ENCODE measurements around the gene BEAN1.
"Not testable (repeated sequence)": the region's sequence is repeated elsewhere in the genome, so short reads cannot be mapped to it uniquely, and the experiment has no call there.

Gene BEAN1

GRCh38 chr16:66489385-66489784, 62.3 kb downstream of the BEAN1 start:
- Histone ChIP-seq H3K36me3 (ENCODE audit: control insufficient read depth, insufficient read depth, low read length) (no peaks in the 10 kb centered on the region), H3K27ac (ENCODE audit: low read depth, low read length) (no peak overlapping the region), H3K27me3 (ENCODE audit: control insufficient read depth, insufficient read depth, low read length) (no peaks in the 10 kb centered on the region), H3K4me1 (ENCODE audit: control insufficient read depth, insufficient read depth, low read length) (no peaks in the 10 kb centered on the region), H3K9ac (ENCODE audit: low read length) (no peak overlapping the region), H3K9me3 (ENCODE audit: control insufficient read depth, insufficient read depth, low read depth, low read length) (peaks cover 8% of the 10 kb centered on the region), H3K4me3 (ENCODE audit: low read depth, low read length) (no peak overlapping the region)

GRCh38 chr16:66489818-66490217, 62.7 kb downstream of the BEAN1 start:
- Histone ChIP-seq H3K9me3 (ENCODE audit: control insufficient read depth, insufficient read depth, low read depth, low read length) (peaks cover 10% of the 10 kb centered on the region), H3K4me3 (ENCODE audit: low read depth, low read length) (no peak overlapping the region), H3K9ac (ENCODE audit: low read length) (no peak overlapping the region), H3K27ac (ENCODE audit: low read depth, low read length) (no peak overlapping the region), H3K4me1 (ENCODE audit: control insufficient read depth, insufficient read depth, low read length) (no peaks in the 10 kb centered on the region), H3K27me3 (ENCODE audit: control insufficient read depth, insufficient read depth, low read length) (no peaks in the 10 kb centered on the region), H3K36me3 (ENCODE audit: control insufficient read depth, insufficient read depth, low read length) (no peaks in the 10 kb centered on the region)

GRCh38 chr16:66490774-66491715, 64.0 kb downstream of the BEAN1 start:
- no peaks in the 10 kb centered on the region for H3K4me1 ChIP-seq (ENCODE audit: control insufficient read depth, insufficient read depth, low read length)
- no peaks in the 10 kb centered on the region for H3K36me3 ChIP-seq (ENCODE audit: control insufficient read depth, insufficient read depth, low read length)

GRCh38 chr16:66491716-66492064, 64.6 kb downstream of the BEAN1 start:
- H3K9me3 ChIP-seq (ENCODE audit: control insufficient read depth, insufficient read depth, low read depth, low read length): peaks cover 17% of the 10 kb centered on the region
- no peak overlapping the region for H3K9ac ChIP-seq (ENCODE audit: low read length)
- H3K27me3 ChIP-seq (ENCODE audit: control insufficient read depth, insufficient read depth, low read length): no peaks in the 10 kb centered on the region
- H3K4me3 ChIP-seq (ENCODE audit: low read depth, low read length): no peak overlapping the region
- H3K36me3 ChIP-seq (ENCODE audit: control insufficient read depth, insufficient read depth, low read length): no peaks in the 10 kb centered on the region
- H3K4me1 ChIP-seq (ENCODE audit: control insufficient read depth, insufficient read depth, low read length): no peaks in the 10 kb centered on the region
- H3K27ac ChIP-seq (ENCODE audit: low read depth, low read length): no peak overlapping the region

More at GRCh38 chr16:66490774-66491715, 64.0 kb downstream of the BEAN1 start:
- Histone ChIP-seq H3K9ac (ENCODE audit: low read length) (no peak overlapping the region), H3K9me3 (ENCODE audit: control insufficient read depth, insufficient read depth, low read depth, low read length) (peaks cover 17% of the 10 kb centered on the region), H3K4me3 (ENCODE audit: low read depth, low read length) (no peak overlapping the region), H3K27me3 (ENCODE audit: control insufficient read depth, insufficient read depth, low read length) (no peaks in the 10 kb centered on the region), H3K27ac (ENCODE audit: low read depth, low read length) (no peak overlapping the region)

DNA sequence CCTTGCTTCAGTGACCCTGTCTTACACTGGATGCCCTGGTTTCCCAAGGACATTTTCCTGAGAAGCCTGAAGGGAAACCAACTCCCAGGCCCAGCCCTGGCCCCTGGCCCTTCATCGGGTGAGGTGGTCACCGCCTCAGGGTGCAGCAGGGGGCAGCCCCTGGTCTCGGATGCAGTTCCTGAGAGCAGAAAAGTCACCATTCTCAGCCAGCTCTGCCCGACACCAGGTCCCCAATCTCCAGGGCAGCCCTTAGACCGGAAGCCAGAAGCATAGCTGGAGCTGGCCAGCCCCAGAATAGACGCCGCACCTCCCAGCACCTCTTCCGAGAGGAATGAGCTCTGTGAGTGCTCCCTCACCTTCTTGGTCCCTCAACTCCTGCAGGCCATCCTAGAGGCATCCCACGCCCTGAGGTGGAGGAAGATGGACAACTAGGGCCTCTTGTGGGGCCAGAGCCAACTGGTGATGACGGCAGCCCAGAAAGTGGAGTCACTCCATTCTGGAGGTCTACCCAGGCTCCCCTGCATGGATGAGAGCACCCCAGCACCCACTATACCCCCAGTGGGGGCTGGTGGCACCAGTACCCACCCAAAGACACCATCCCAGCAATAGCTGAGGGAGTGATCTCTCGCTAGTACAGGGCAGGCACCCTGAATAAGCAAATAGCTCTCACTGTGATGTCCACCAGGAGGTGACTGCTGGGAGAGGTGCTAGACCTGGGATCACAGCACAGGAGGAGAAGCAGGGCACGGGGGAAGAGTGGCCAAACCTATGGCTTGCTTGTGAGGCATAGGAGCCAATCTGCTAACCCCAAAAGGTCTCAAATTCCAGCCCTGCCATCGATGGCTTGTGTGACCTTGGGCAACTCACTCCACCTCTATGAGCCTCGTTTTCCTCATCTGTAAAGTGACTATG, 66.7 kb downstream of the BEAN1 start:
- peaks cover 17% of the 10 kb centered on the region for H3K9me3 ChIP-seq (ENCODE audit: control insufficient read depth, insufficient read depth, low read depth, low read length)

GRCh38 chr16:66494916-66495315, 67.8 kb downstream of the BEAN1 start:
- Histone ChIP-seq H3K9ac (ENCODE audit: low read length) (no peak overlapping the region), H3K36me3 (ENCODE audit: control insufficient read depth, insufficient read depth, low read length) (no peaks in the 10 kb centered on the region), H3K4me1 (ENCODE audit: control insufficient read depth, insufficient read depth, low read length) (no peaks in the 10 kb centered on the region), H3K9me3 (ENCODE audit: control insufficient read depth, insufficient read depth, low read depth, low read length) (peaks cover 9% of the 10 kb centered on the region; the same call in 1 of the 2 replicates), H3K27me3 (ENCODE audit: control insufficient read depth, insufficient read depth, low read length) (no peaks in the 10 kb centered on the region), H3K27ac (ENCODE audit: low read depth, low read length) (no peak overlapping the region), H3K4me3 (ENCODE audit: low read depth, low read length) (no peak overlapping the region)

More for the DNA sequence above, 66.7 kb downstream of the BEAN1 start:
- no peak overlapping the region for H3K27ac ChIP-seq (ENCODE audit: low read depth, low read length)
- H3K36me3 ChIP-seq (ENCODE audit: control insufficient read depth, insufficient read depth, low read length): no peaks in the 10 kb centered on the region
- no peak overlapping the region for H3K4me3 ChIP-seq (ENCODE audit: low read depth, low read length)
- no peaks in the 10 kb centered on the region for H3K27me3 ChIP-seq (ENCODE audit: control insufficient read depth, insufficient read depth, low read length)
- no peak overlapping the region for H3K9ac ChIP-seq (ENCODE audit: low read length)
- no peaks in the 10 kb centered on the region for H3K4me1 ChIP-seq (ENCODE audit: control insufficient read depth, insufficient read depth, low read length)

DNA sequence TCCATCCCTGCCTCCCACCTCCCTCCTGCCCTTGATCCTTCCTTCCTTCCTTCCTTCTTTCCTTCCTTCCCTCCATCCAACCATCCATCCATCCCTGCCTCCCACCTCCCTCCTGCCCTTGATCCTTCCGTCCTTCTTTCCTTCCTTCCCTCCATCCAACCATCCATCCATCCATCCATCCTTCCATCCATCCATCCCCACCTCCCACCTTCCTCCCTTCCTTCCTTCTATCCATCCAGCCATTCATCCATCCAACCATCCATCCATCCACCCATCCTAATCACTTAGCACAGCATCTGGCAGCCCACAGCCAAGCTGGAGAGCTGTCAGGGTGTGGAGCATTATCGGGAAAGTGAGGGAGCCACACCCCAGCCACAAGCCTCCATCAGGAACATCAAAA, 68.3 kb downstream of the BEAN1 start:
- H3K27me3 ChIP-seq (ENCODE audit: control insufficient read depth, insufficient read depth, low read length): no peaks in the 10 kb centered on the region
- no peak overlapping the region for H3K27ac ChIP-seq (ENCODE audit: low read depth, low read length)
- H3K4me1 ChIP-seq (ENCODE audit: control insufficient read depth, insufficient read depth, low read length): no peaks in the 10 kb centered on the region
- H3K9me3 ChIP-seq (ENCODE audit: control insufficient read depth, insufficient read depth, low read depth, low read length): peaks cover 9% of the 10 kb centered on the region; the same call in 1 of the 2 replicates
- H3K36me3 ChIP-seq (ENCODE audit: control insufficient read depth, insufficient read depth, low read length): no peaks in the 10 kb centered on the region
- no peak overlapping the region for H3K9ac ChIP-seq (ENCODE audit: low read length)
- no peak overlapping the region for H3K4me3 ChIP-seq (ENCODE audit: low read depth, low read length)

GRCh38 chr16:66496226-66496625, 69.1 kb downstream of the BEAN1 start:
- H3K9me3 ChIP-seq (ENCODE audit: control insufficient read depth, insufficient read depth, low read depth, low read length); H3K36me3 ChIP-seq (ENCODE audit: control insufficient read depth, insufficient read depth, low read length); H3K27ac ChIP-seq (ENCODE audit: low read depth, low read length); H3K4me3 ChIP-seq (ENCODE audit: low read depth, low read length); H3K9ac ChIP-seq (ENCODE audit: low read length); H3K27me3 ChIP-seq (ENCODE audit: control insufficient read depth, insufficient read depth, low read length); H3K4me1 ChIP-seq (ENCODE audit: control insufficient read depth, insufficient read depth, low read length): not testable (repeated sequence)

- not testable (repeated sequence) for H3K9ac ChIP-seq (ENCODE audit: low read length); H3K4me1 ChIP-seq (ENCODE audit: control insufficient read depth, insufficient read depth, low read length); H3K27me3 ChIP-seq (ENCODE audit: control insufficient read depth, insufficient read depth, low read length); H3K9me3 ChIP-seq (ENCODE audit: control insufficient read depth, insufficient read depth, low read depth, low read length); H3K36me3 ChIP-seq (ENCODE audit: control insufficient read depth, insufficient read depth, low read length); H3K27ac ChIP-seq (ENCODE audit: low read depth, low read length); H3K4me3 ChIP-seq (ENCODE audit: low read depth, low read length)
These were observed 70.8 kb downstream of the BEAN1 start for GRCh38 chr16:66497921-66498320.

- not testable (repeated sequence) for H3K4me1 ChIP-seq (ENCODE audit: control insufficient read depth, insufficient read depth, low read length); H3K4me3 ChIP-seq (ENCODE audit: low read depth, low read length); H3K27ac ChIP-seq (ENCODE audit: low read depth, low read length); H3K27me3 ChIP-seq (ENCODE audit: control insufficient read depth, insufficient read depth, low read length); H3K9ac ChIP-seq (ENCODE audit: low read length); H3K9me3 ChIP-seq (ENCODE audit: control insufficient read depth, insufficient read depth, low read depth, low read length); H3K36me3 ChIP-seq (ENCODE audit: control insufficient read depth, insufficient read depth, low read length)
These were observed 74.5 kb downstream of the BEAN1 start for GRCh38 chr16:66501563-66501962.
